ENCODE results near the gene ISYNA1. TPM values are rescaled to one million over a fixed set of nuclear protein-coding genes. Genes with fewer than 3 reads are reported as not detected.

Gene ISYNA1
- total RNA-seq, 1 donor = 6.3 TPM

- no peak for TF ChIP-seq CTCF (IDR thresholded peaks at IDR 0.05; ENCODE audit: insufficient read depth, low read length)
- H3K4me3 ChIP-seq (ENCODE audit: low read depth, low read length) = no peak overlapping the region
- no peak for DNase-seq (ENCODE audit: low read depth)
Measured at GRCh38 chr19:18450021-18450930, 12.3 kb upstream of the ISYNA1 start.

- no peak for DNase-seq (ENCODE audit: low read depth)
- no peak overlapping the region for H3K4me3 ChIP-seq (ENCODE audit: low read depth, low read length)
- no peak for TF ChIP-seq CTCF (IDR thresholded peaks at IDR 0.05; ENCODE audit: insufficient read depth, low read length)
Measured at GRCh38 chr19:18449552-18449951, 11.6 kb upstream of the ISYNA1 start.

- H3K4me3 ChIP-seq (ENCODE audit: low read depth, low read length) = no peak overlapping the region
- no peak for DNase-seq (ENCODE audit: low read depth)
- no peak for TF ChIP-seq CTCF (IDR thresholded peaks at IDR 0.05; ENCODE audit: insufficient read depth, low read length)
Measured at GRCh38 chr19:18446811-18447359, 9.0 kb upstream of the ISYNA1 start.

- no peak for DNase-seq (ENCODE audit: low read depth)
- no peak overlapping the region for H3K4me3 ChIP-seq (ENCODE audit: low read depth, low read length)
- TF ChIP-seq CTCF (IDR thresholded peaks at IDR 0.05; ENCODE audit: insufficient read depth, low read length) = no peak
Measured at GRCh38 chr19:18446145-18446810, 8.3 kb upstream of the ISYNA1 start.

DNA sequence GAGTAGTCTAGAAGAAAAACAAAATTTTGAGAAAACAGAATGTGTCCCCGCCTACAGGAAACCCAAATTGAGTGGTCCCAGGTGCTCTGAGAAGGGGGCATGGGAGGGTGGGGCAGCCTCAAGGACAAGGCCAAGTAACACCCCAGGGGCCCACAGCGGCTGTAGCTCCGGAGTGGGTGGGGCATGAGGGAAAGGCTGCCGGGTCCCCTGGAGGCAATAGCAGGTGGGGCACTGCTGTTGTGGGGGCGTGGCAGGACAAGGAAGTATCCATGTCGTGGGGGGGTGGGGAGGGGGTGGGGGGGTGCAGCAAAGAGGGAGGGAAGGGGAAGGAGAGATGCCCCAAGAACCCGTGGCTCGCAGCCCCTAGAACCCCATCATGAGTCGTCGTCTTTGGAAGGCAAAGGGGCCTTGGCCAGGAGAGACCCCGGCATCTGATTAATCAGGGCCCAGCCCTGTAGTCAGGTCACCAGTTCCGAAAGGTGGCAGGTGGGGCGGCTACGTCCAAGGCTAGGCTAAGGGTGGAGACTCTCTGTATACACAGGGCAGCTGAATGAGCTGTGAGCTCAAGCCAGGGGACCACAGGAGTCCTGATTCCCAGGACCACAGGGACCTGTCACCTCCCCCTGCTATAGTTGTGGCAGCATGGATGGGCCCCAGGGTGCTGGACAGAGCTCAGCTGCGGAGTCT lies 7.5 kb upstream of the ISYNA1 start:
- TF ChIP-seq CTCF (IDR thresholded peaks at IDR 0.05; ENCODE audit: insufficient read depth, low read length) = no peak
- no peak overlapping the region for H3K4me3 ChIP-seq (ENCODE audit: low read depth, low read length)
- DNase-seq (ENCODE audit: low read depth) = no peak

DNA sequence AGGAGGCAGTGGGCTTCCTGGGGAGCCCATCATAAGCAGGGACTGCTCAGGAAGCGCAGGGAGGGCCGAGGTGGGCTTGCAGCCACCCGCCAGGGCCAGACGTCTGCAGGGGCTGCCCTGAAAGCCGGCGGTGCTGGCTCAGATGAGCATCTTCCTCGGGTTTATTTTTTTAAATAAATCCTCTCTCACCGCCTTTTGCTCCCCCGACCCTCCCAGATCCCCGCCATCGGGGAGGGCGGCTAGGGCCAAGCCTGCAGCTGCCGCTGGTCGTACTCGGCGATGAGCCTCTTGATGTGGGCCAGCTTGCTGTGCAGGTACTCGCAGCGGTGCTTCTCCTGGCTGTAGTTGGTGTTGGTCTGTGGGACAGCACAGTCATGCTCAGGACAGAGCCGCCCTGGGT lies 6.6 kb upstream of the ISYNA1 start:
- no peak for DNase-seq (ENCODE audit: low read depth)
- no peak for TF ChIP-seq CTCF (IDR thresholded peaks at IDR 0.05; ENCODE audit: insufficient read depth, low read length)
- H3K4me3 ChIP-seq (ENCODE audit: low read depth, low read length) = no peak overlapping the region
